GM19025 (cell line): ENCODE measurements around the gene NUMA1.

Experiments
- ATAC-seq: cut with Tn5 transposase; IDR thresholded peaks from one replicate; pipeline ENCODE4 v1.9.1; 2021; ENCODE audit warnings: mild to moderate bottlenecking, low read depth, moderate library complexity; ENCODE audit not compliant: unreplicated experiment

Gene NUMA1

GRCh38 chr11:72069787-72070251 is 10.5 kb downstream of the NUMA1 start:
- no peak for ATAC-seq

GRCh38 chr11:72069200-72069599 is 11.1 kb downstream of the NUMA1 start:
- no peak for ATAC-seq

GRCh38 chr11:72067676-72068075 is 12.7 kb downstream of the NUMA1 start:
- ATAC-seq = no peak

GRCh38 chr11:72067266-72067665 is 13.1 kb downstream of the NUMA1 start:
- no peak for ATAC-seq

- no peak for ATAC-seq
These were observed 13.5 kb downstream of the NUMA1 start for GRCh38 chr11:72066855-72067254.

GRCh38 chr11:72061739-72062396 is 18.5 kb downstream of the NUMA1 start:
- ATAC-seq = no peak

- ATAC-seq = no peak
These were observed 21.8 kb downstream of the NUMA1 start for GRCh38 chr11:72058416-72059034.

GRCh38 chr11:72048766-72049460 is 31.4 kb downstream of the NUMA1 start:
- ATAC-seq = no peak

GRCh38 chr11:72045849-72046248 is 34.5 kb downstream of the NUMA1 start:
- no peak for ATAC-seq

- no peak for ATAC-seq
These were observed 38.1 kb downstream of the NUMA1 start for GRCh38 chr11:72042064-72042745.

GRCh38 chr11:72041364-72042063 is 38.8 kb downstream of the NUMA1 start:
- no peak for ATAC-seq

GRCh38 chr11:72040491-72041363 is 39.6 kb downstream of the NUMA1 start:
- ATAC-seq = no peak

- ATAC-seq = no peak
These were observed 40.4 kb downstream of the NUMA1 start for GRCh38 chr11:72039856-72040401.

- no peak for ATAC-seq
These were observed 41.1 kb downstream of the NUMA1 start for GRCh38 chr11:72039031-72039855.

- no peak for ATAC-seq
These were observed 41.9 kb downstream of the NUMA1 start for GRCh38 chr11:72038491-72038890.

GRCh38 chr11:72037554-72038311 is 42.6 kb downstream of the NUMA1 start:
- ATAC-seq = no peak

GRCh38 chr11:72036687-72037086 is 43.7 kb downstream of the NUMA1 start:
- ATAC-seq = no peak
